Measurements from ENCODE around the gene LHX3.

GRCh38 chr9:136222906-136223285 is 18.0 kb upstream of the LHX3 start:
- TF ChIP-seq POLR2A (IDR thresholded peaks at IDR 0.05) (no peak), CTCF (IDR thresholded peaks at IDR 0.05) (no peak), EP300 (IDR thresholded peaks at IDR 0.05) (no peak), POLR2AphosphoS5 (IDR thresholded peaks at IDR 0.05) (no peak)

Measured in stomach (tissue), 4 donors.